ENCODE measurements around the gene BAIAP2L1. TPM values are rescaled to one million over a fixed set of nuclear protein-coding genes. Genes with fewer than 3 reads are reported as not detected.

BAIAP2L1 gene
- total RNA-seq, 1 donor from 2014 or later = 1.7 TPM

DNA sequence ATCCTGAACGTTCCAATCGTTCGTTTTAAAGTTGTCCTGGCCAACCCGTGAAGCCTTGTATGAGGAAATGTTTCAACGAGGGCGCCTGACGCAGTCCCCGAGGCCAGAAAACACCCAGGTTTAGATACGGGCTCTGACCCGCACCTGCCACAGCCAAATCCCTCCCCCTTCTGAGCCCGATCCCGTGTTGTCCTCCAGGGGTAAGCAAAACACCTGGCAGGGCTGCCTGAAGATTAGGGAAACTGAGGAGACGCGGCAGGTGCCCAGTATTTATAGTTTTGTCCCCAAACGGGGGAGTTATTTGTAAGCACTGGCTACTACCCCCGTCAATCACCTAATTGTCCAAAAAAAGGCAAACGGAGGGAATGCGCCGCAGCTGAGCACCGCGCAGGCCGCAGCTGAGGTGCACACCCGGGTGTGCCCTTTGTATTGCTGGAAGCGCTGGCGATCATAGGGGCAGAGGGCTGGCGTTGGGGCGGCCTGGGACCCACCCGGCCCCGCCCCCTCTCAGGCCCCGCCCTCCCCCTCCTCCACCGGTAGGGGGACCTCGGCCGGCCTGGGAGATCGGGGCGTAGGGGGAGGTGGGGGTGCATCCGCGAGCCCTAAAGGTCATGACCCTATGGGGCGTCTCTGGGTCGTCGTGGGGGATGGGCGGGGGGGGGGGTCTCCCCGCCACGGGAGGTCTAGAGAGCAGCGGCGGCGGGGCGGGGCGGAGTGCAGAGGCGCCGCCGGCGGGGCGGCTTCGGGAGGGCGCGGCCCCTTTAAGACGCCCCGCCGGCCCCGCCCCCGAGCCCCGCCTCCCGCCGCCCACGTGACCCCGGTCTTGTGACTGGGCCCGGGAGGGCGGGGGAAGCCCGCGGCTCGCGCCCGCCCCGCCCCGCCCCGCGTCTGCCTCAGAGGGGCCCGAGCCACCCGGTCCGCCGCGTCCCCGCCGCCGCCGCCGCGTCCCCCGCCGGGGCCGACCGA lies 119.8 kb downstream of the BAIAP2L1 start, which contains the start of gene BRI3:
BRI3 (plus strand) TSS at position 896 of the 966 bp plus-strand sequence. CDS start 110 bp downstream, outside the sequence.
- Mint-ChIP-seq H3K4me1 (ENCODE audit: low read depth) (peaks cover 16% of the 10 kb centered on the region), H3K36me3 (ENCODE audit: low read depth) (peaks cover 8% of the 10 kb centered on the region), H3K4me3 (peak within 1 kb of the TSS; percentile 88), H3K27me3 (ENCODE audit: insufficient read depth) (no peaks in the 10 kb centered on the region), H3K27ac (peak within 1 kb of the TSS; percentile 83), H3K9me3 (no peaks in the 10 kb centered on the region)
- intact Hi-C loops (cut with micrococcal nuclease) = loop anchor here (1.0 to 5.0 kb wide), 8 partner anchors 29 to 861 kb away; partner anchors contain the start of genes BAIAP2L1, BHLHA15, LMTK2 and SMURF1
- peak; percentile 75 for DNase-seq (ENCODE audit: low spot score)

DNA sequence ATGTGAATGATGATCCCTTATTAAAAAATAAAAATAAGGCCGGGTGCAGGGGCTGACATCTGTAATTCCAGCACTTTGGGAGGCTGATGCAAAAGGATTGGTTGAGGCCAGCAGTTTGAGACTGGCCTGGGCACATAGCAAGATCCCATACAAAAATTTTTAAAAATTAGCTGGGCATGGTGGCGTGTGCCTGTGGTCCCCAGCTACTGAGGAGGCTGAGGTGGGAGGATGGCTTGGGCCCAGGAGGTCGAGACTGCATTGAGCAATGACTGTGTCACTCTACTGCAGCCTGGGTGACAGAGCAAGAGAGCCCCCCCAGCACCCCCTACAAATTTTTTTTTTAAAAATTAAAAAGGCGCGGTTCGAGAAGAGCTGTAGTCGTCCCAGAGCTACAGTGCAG lies 120.6 kb downstream of the BAIAP2L1 start:
- H3K36me3 Mint-ChIP-seq (ENCODE audit: low read depth) = peaks cover 8% of the 10 kb centered on the region
- intact Hi-C loops (cut with micrococcal nuclease) = loop anchor here (2.0 to 5.0 kb wide), 5 partner anchors 77 to 862 kb away; partner anchors contain the start of genes LMTK2, SMURF1, TMEM130 and TRRAP
- no peak for DNase-seq (ENCODE audit: low spot score)
- no peaks in the 10 kb centered on the region for H3K9me3 Mint-ChIP-seq
- peak overlapping the region; percentile 83 for H3K4me3 Mint-ChIP-seq
- H3K27ac Mint-ChIP-seq = no peak overlapping the region
- no peaks in the 10 kb centered on the region for H3K27me3 Mint-ChIP-seq (ENCODE audit: insufficient read depth)
- H3K4me1 Mint-ChIP-seq (ENCODE audit: low read depth) = peaks cover 16% of the 10 kb centered on the region

DNA sequence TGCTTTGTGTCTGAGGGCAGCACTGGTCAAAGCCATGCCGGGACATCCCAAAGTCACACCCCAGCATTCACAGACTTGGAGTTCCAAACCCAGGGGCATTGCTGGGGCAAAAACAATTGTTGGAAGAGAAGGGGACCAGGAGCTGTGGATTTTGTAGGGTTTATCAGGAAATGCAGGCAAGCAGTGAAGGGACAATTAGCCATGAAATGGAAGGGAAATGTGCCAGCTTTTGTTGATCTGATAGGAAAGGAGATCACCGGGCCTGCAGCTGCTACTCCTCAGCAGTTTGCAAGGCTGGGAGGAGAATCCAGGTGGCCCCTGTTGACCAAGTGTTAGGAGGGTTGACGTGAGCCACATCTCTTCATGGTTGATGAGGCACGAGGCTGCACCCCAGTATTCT lies 122.0 kb downstream of the BAIAP2L1 start:
- Mint-ChIP-seq H3K27ac (no peak overlapping the region), H3K4me3 (peak overlapping the region; percentile 22), H3K4me1 (ENCODE audit: low read depth) (peaks cover 16% of the 10 kb centered on the region), H3K27me3 (ENCODE audit: insufficient read depth) (no peaks in the 10 kb centered on the region), H3K36me3 (ENCODE audit: low read depth) (peaks cover 8% of the 10 kb centered on the region), H3K9me3 (no peaks in the 10 kb centered on the region)
- DNase-seq (ENCODE audit: low spot score) = no peak
- intact Hi-C loops (cut with micrococcal nuclease) = no loop called here

- H3K9me3 Mint-ChIP-seq = no peaks in the 10 kb centered on the region
- peaks cover 16% of the 10 kb centered on the region for H3K4me1 Mint-ChIP-seq (ENCODE audit: low read depth)
- peaks cover 8% of the 10 kb centered on the region for H3K36me3 Mint-ChIP-seq (ENCODE audit: low read depth)
- no peaks in the 10 kb centered on the region for H3K27me3 Mint-ChIP-seq (ENCODE audit: insufficient read depth)
- H3K4me3 Mint-ChIP-seq = no peak overlapping the region
- intact Hi-C loops (cut with micrococcal nuclease) = no loop called here
- no peak for DNase-seq (ENCODE audit: low spot score)
- H3K27ac Mint-ChIP-seq = no peak overlapping the region
These were observed 122.5 kb downstream of the BAIAP2L1 start for GRCh38 chr7:98278408-98278807.

- no peaks in the 10 kb centered on the region for H3K27me3 Mint-ChIP-seq (ENCODE audit: insufficient read depth)
- no peak for DNase-seq (ENCODE audit: low spot score)
- no peaks in the 10 kb centered on the region for H3K9me3 Mint-ChIP-seq
- no peak overlapping the region for H3K4me3 Mint-ChIP-seq
- intact Hi-C loops (cut with micrococcal nuclease) = no loop called here
- H3K4me1 Mint-ChIP-seq (ENCODE audit: low read depth) = peaks cover 5% of the 10 kb centered on the region
- H3K27ac Mint-ChIP-seq = no peak overlapping the region
- H3K36me3 Mint-ChIP-seq (ENCODE audit: low read depth) = no peaks in the 10 kb centered on the region
These were observed 124.6 kb downstream of the BAIAP2L1 start for GRCh38 chr7:98276241-98276761.

GRCh38 chr7:98267303-98267702 lies 133.6 kb downstream of the BAIAP2L1 start:
- Mint-ChIP-seq H3K4me1 (ENCODE audit: low read depth) (peaks cover 5% of the 10 kb centered on the region), H3K9me3 (no peaks in the 10 kb centered on the region), H3K27me3 (ENCODE audit: insufficient read depth) (no peaks in the 10 kb centered on the region), H3K36me3 (ENCODE audit: low read depth) (peaks cover 5% of the 10 kb centered on the region), H3K4me3 (no peak overlapping the region), H3K27ac (no peak overlapping the region)
- DNase-seq (ENCODE audit: low spot score) = no peak
- intact Hi-C loops (cut with micrococcal nuclease) = no loop called here

GRCh38 chr7:98266840-98267239 lies 134.1 kb downstream of the BAIAP2L1 start:
- no peak overlapping the region for H3K4me3 Mint-ChIP-seq
- intact Hi-C loops (cut with micrococcal nuclease) = no loop called here
- no peaks in the 10 kb centered on the region for H3K9me3 Mint-ChIP-seq
- no peak for DNase-seq (ENCODE audit: low spot score)
- no peaks in the 10 kb centered on the region for H3K27me3 Mint-ChIP-seq (ENCODE audit: insufficient read depth)
- H3K27ac Mint-ChIP-seq = no peak overlapping the region
- peaks cover 8% of the 10 kb centered on the region for H3K36me3 Mint-ChIP-seq (ENCODE audit: low read depth)
- H3K4me1 Mint-ChIP-seq (ENCODE audit: low read depth) = peaks cover 5% of the 10 kb centered on the region

- Mint-ChIP-seq H3K9me3 (no peaks in the 10 kb centered on the region), H3K27ac (no peak overlapping the region), H3K4me1 (ENCODE audit: low read depth) (peaks cover 5% of the 10 kb centered on the region), H3K27me3 (ENCODE audit: insufficient read depth) (no peaks in the 10 kb centered on the region), H3K4me3 (no peak overlapping the region), H3K36me3 (ENCODE audit: low read depth) (peaks cover 13% of the 10 kb centered on the region)
- intact Hi-C loops (cut with micrococcal nuclease) = no loop called here
- no peak for DNase-seq (ENCODE audit: low spot score)
These were observed 135.0 kb downstream of the BAIAP2L1 start for GRCh38 chr7:98265841-98266271.

- no peak for DNase-seq (ENCODE audit: low spot score)
- Mint-ChIP-seq H3K4me3 (no peak overlapping the region), H3K27ac (no peak overlapping the region), H3K9me3 (no peaks in the 10 kb centered on the region), H3K36me3 (ENCODE audit: low read depth) (peaks cover 25% of the 10 kb centered on the region), H3K4me1 (ENCODE audit: low read depth) (peaks cover 18% of the 10 kb centered on the region), H3K27me3 (ENCODE audit: insufficient read depth) (no peaks in the 10 kb centered on the region)
- intact Hi-C loops (cut with micrococcal nuclease) = loop anchor here (10.0 kb wide), 1 partner anchor 147 kb away; the partner anchor contains the start of gene BAIAP2L1
These were observed 143.2 kb downstream of the BAIAP2L1 start for GRCh38 chr7:98257701-98258100.

- Mint-ChIP-seq H3K27me3 (ENCODE audit: insufficient read depth) (no peaks in the 10 kb centered on the region), H3K36me3 (ENCODE audit: low read depth) (peaks cover 16% of the 10 kb centered on the region), H3K4me1 (ENCODE audit: low read depth) (peaks cover 19% of the 10 kb centered on the region), H3K9me3 (no peaks in the 10 kb centered on the region), H3K4me3 (no peak overlapping the region), H3K27ac (no peak overlapping the region)
- DNase-seq (ENCODE audit: low spot score) = no peak
- intact Hi-C loops (cut with micrococcal nuclease) = loop anchor here (10.0 kb wide), 1 partner anchor 148 kb away; the partner anchor contains the start of gene BAIAP2L1
These were observed 144.5 kb downstream of the BAIAP2L1 start for GRCh38 chr7:98256431-98256830.

GRCh38 chr7:98254951-98255610 lies 145.8 kb downstream of the BAIAP2L1 start:
- no peaks in the 10 kb centered on the region for H3K9me3 Mint-ChIP-seq
- no peaks in the 10 kb centered on the region for H3K27me3 Mint-ChIP-seq (ENCODE audit: insufficient read depth)
- H3K36me3 Mint-ChIP-seq (ENCODE audit: low read depth) = peaks cover 15% of the 10 kb centered on the region
- H3K4me1 Mint-ChIP-seq (ENCODE audit: low read depth) = peaks cover 32% of the 10 kb centered on the region
- H3K27ac Mint-ChIP-seq = peak overlapping the region; percentile 74
- DNase-seq (ENCODE audit: low spot score) = peak; percentile 19
- intact Hi-C loops (cut with micrococcal nuclease) = loop anchor here (5.0 to 10.0 kb wide), 2 partner anchors 150 to 283 kb away; partner anchors contain the start of gene BAIAP2L1
- H3K4me3 Mint-ChIP-seq = peak overlapping the region; percentile 56

DNA sequence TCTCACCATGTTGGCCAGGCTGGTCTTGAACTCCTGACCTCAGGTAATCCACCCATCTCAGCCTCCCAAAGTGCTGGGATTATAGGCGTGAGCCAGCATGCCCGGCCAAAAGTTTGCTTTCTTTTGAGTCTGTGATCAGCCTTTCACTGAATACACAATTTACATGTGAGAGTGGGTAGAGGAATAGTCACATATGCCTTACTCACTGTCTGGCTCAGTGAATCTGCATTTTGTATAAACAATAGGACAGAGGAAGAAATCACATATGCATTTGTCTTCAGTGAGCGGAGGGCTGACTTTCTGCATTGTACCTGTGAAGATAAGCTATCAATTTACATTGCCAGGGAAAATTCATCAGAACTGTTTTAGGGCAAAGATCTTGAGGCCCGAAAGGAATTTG lies 146.4 kb downstream of the BAIAP2L1 start:
- intact Hi-C loops (cut with micrococcal nuclease) = loop anchor here (5.0 to 10.0 kb wide), 2 partner anchors 150 to 282 kb away; partner anchors contain the start of gene BAIAP2L1
- H3K4me1 Mint-ChIP-seq (ENCODE audit: low read depth) = peaks cover 37% of the 10 kb centered on the region
- peak overlapping the region; percentile 74 for H3K27ac Mint-ChIP-seq
- H3K9me3 Mint-ChIP-seq = no peaks in the 10 kb centered on the region
- H3K36me3 Mint-ChIP-seq (ENCODE audit: low read depth) = peaks cover 20% of the 10 kb centered on the region
- no peaks in the 10 kb centered on the region for H3K27me3 Mint-ChIP-seq (ENCODE audit: insufficient read depth)
- H3K4me3 Mint-ChIP-seq = peak overlapping the region; percentile 56
- no peak for DNase-seq (ENCODE audit: low spot score)

Data from activated T-helper 1 cell treated with anti-CD3 and anti-CD28 coated beads, Interleukin-12 subunit alpha, Interleukin-12 subunit beta, Interleukin-2, Interleukin-4 antibody, amounts not matched to agents 30 ng/mL and 10 ng/mL and 1 ng/mL, durations not matched to agents 14 hours and 24 hours and 36 hours (primary cell).